GM21360 (cell line): ENCODE results near the gene ZC3H13.

Experiments
- ATAC-seq: cut with Tn5 transposase; IDR thresholded peaks from one replicate; pipeline ENCODE4 v1.9.1; 2021; ENCODE audit warnings: mild to moderate bottlenecking, moderate library complexity; ENCODE audit not compliant: unreplicated experiment

Gene ZC3H13

GRCh38 chr13:45909089-45909488 lies 143.5 kb downstream of the ZC3H13 start:
- ATAC-seq, result no peak

- no peak for ATAC-seq
Observed at GRCh38 chr13:45907503-45907902, 145.0 kb downstream of the ZC3H13 start.
